ENCODE data around the gene CADPS2.

- TF ChIP-seq CTCF (IDR thresholded peaks at IDR 0.05; ENCODE audit: low read length) = no peak
- no peak for TF ChIP-seq EZH2 (IDR thresholded peaks at IDR 0.05; ENCODE audit: borderline replicate concordance, low read length)
Measured at GRCh38 chr7:122363144-122363543, 523.1 kb downstream of the CADPS2 start.
